A549 (cell line): ENCODE measurements around the gene RBP7. TPM values are rescaled to one million over a fixed set of nuclear protein-coding genes. Genes with fewer than 3 reads are reported as not detected.

Experiments used
- ATAC-seq, 2 experiments: fragments of 200-7000 bp in 1 of 2; fragments of >200 bp in 1 of 2; cut with Nextera tagmentation in 1 of 2; cut with Tn5 transposase in 1 of 2; 3 replicates each; pipeline versions ENCODE4 v1.8.0 to v1.9.1; 2018 to 2020; ENCODE audit warnings: mild to moderate bottlenecking in 1 of 2, moderate library complexity in 1 of 2
- CTCF ChIA-PET: fragments of 300-600 bp; sonication (Branson Sonifier 250); formaldehyde crosslinking; extraction: SDS; loops from one replicate; lab custom pipeline; 2021; ENCODE audit warnings: antibody characterized with exemption, inconsistent platforms; lab: Yijun Ruan, JAX
- POLR2A ChIA-PET: fragments of 350-600 bp; formaldehyde crosslinking; extraction: SDS; loops from one replicate; lab custom pipeline; 2021; ENCODE audit warnings: antibody characterized with exemption, inconsistent platforms; lab: Yijun Ruan, JAX
- DNase-seq, 2 experiments: peaks; one replicate each; pipeline versions ENCODE4 v3.0.0 to v3.0.0-alpha.2; 2011 to 2016; ENCODE audit warnings: low read depth in 1 of 2, low spot score in 1 of 2
- FAIRE-seq: peaks from 2 replicates; lab custom pipeline; 2011; peaks lifted over from hg19 to GRCh38; lab: Jason Lieb, UNC
- H3K27ac ChIP-seq, 2 experiments: fragments of >200 bp; sonication (Bioruptor Twin); formaldehyde crosslinking; 3 replicates each; pipeline ENCODE4 v1.5.1; 2016 to 2017
- H3K4me1 ChIP-seq: fragments of >200 bp; sonication (Bioruptor Twin); formaldehyde crosslinking; 3 replicates; pipeline ENCODE4 v1.6.1; 2016
- H3K4me2 ChIP-seq: fragments of >200 bp; sonication (Bioruptor Twin); formaldehyde crosslinking; 3 replicates; pipeline ENCODE4 v1.6.1; 2016
- H3K4me3 ChIP-seq: fragments of >200 bp; sonication (Bioruptor Twin); formaldehyde crosslinking; 3 replicates; pipeline ENCODE4 v1.5.1; 2016
- H3K9me3 ChIP-seq: fragments of >200 bp; sonication (Bioruptor Twin); formaldehyde crosslinking; 3 replicates; pipeline ENCODE4 v1.6.1; 2016
- ATOH8 ChIP-seq: fragments of 250-450 bp; sonication (Bioruptor Pico); IDR thresholded peaks from 2 replicates; pipeline ENCODE4 v1.5.0; 2020; ENCODE audit warnings: low read depth, mild to moderate bottlenecking, moderate library complexity
- BHLHE40 ChIP-seq: IDR thresholded peaks from 2 replicates; pipeline ENCODE4 v1.6.1; 2012; ENCODE audit warnings: low read depth, low read length, inconsistent platforms
- CBX2 ChIP-seq: fragments of 200-600 bp; sonication (generic); IDR thresholded peaks from 2 replicates; pipeline ENCODE4 v1.6.1; 2016; ENCODE audit warnings: low read depth, mild to moderate bottlenecking, borderline replicate concordance
- CBX8 ChIP-seq: fragments of 200-600 bp; sonication (generic); IDR thresholded peaks from 2 replicates; pipeline ENCODE4 v1.6.1; 2016
- CEBPB ChIP-seq, 2 experiments: fragments of >200 bp in 1 of 2; sonication (Bioruptor Twin) in 1 of 2; formaldehyde crosslinking in 1 of 2; IDR thresholded peaks; 2 replicates each; pipeline ENCODE4 v1.6.1; 2012 to 2016
- CHD2 ChIP-seq: fragments of 150-350 bp; IDR thresholded peaks from 2 replicates; pipeline ENCODE4 v1.6.1; 2014; ENCODE audit warnings: low read length; ENCODE audit not compliant: partially characterized antibody
- EHMT2 ChIP-seq: fragments of 200-600 bp; sonication (generic); IDR thresholded peaks from 2 replicates; pipeline ENCODE4 v1.6.1; 2016; ENCODE audit warnings: antibody characterized with exemption, low read depth, mild to moderate bottlenecking, moderate library complexity
- EP300 ChIP-seq, 2 experiments: fragments of >200 bp; sonication (Bioruptor Twin); formaldehyde crosslinking; IDR thresholded peaks; 2 replicates in 1 of 2; 3 replicates in 1 of 2; pipeline ENCODE4 v1.6.1; 2016 to 2017
- ESRRA ChIP-seq: fragments of 150-350 bp; IDR thresholded peaks from 2 replicates; pipeline ENCODE4 v1.6.1; 2014; ENCODE audit warnings: mild to moderate bottlenecking, low read length, borderline replicate concordance
- FOSB ChIP-seq: fragments of 250-450 bp; sonication (Bioruptor Pico); IDR thresholded peaks from 2 replicates; pipeline ENCODE4 v1.5.0; 2020; ENCODE audit warnings: mild to moderate bottlenecking, moderate library complexity
- FOSL2 ChIP-seq, 2 experiments: fragments of 450-650 bp in 1 of 2; fragments of >200 bp in 1 of 2; sonication (Bioruptor Twin) in 1 of 2; formaldehyde crosslinking; IDR thresholded peaks; 2 replicates each; pipeline versions ENCODE4 v1.5.0 to v1.6.1; 2016 to 2020; ENCODE audit warnings: mild to moderate bottlenecking in 1 of 2, moderate library complexity in 1 of 2
- FOXS1 ChIP-seq: fragments of 250-450 bp; sonication (Bioruptor Pico); IDR thresholded peaks from 2 replicates; pipeline ENCODE4 v1.5.0; 2020; ENCODE audit warnings: mild to moderate bottlenecking, moderate library complexity
- HOXB13 ChIP-seq: fragments of 250-450 bp; sonication (Bioruptor Pico); IDR thresholded peaks from 2 replicates; pipeline ENCODE4 v1.5.0; 2020; ENCODE audit warnings: low read depth, mild to moderate bottlenecking, moderate library complexity
- JUN ChIP-seq, 2 experiments: fragments of >200 bp; sonication (Bioruptor Twin); formaldehyde crosslinking; IDR thresholded peaks; 2 replicates in 1 of 2; 3 replicates in 1 of 2; pipeline ENCODE4 v1.6.1; 2016 to 2017
- KDM1A ChIP-seq: fragments of 200-600 bp; sonication (generic); IDR thresholded peaks from 2 replicates; pipeline ENCODE4 v1.6.1; 2016; ENCODE audit warnings: low read depth, mild to moderate bottlenecking
- MAFK ChIP-seq: fragments of 450-650 bp; IDR thresholded peaks from 2 replicates; pipeline ENCODE4 v1.6.1; 2014; ENCODE audit not compliant: partially characterized antibody
- NFE2L2 ChIP-seq: fragments of 150-350 bp; conservative IDR thresholded peaks from 2 replicates; pipeline ENCODE4 v1.6.1; 2014; ENCODE audit warnings: low read length
- PHF8 ChIP-seq: fragments of 200-600 bp; sonication (generic); IDR thresholded peaks from 2 replicates; pipeline ENCODE4 v1.6.1; 2016; ENCODE audit warnings: low read depth, mild to moderate bottlenecking, antibody characterized with exemption, moderate library complexity, borderline replicate concordance
- POLR2A ChIP-seq: IDR thresholded peaks from 2 replicates; pipeline ENCODE4 v1.6.1; 2012; ENCODE audit warnings: mild to moderate bottlenecking, low read length
- POLR2AphosphoS2 ChIP-seq: conservative IDR thresholded peaks from 2 replicates; pipeline ENCODE4 v1.6.1; 2012; ENCODE audit warnings: low read length, improper control_type of control experiment, inconsistent platforms
- RCOR1 ChIP-seq: fragments of 150-350 bp; IDR thresholded peaks from 2 replicates; pipeline ENCODE4 v1.6.1; 2014; ENCODE audit warnings: antibody characterized with exemption, low read length, low read depth
- REST ChIP-seq: fragments of 200-600 bp; sonication (generic); IDR thresholded peaks from 2 replicates; pipeline ENCODE4 v1.6.1; 2016; ENCODE audit warnings: antibody characterized with exemption, mild to moderate bottlenecking, moderate library complexity
- RFX5 ChIP-seq: fragments of 450-650 bp; IDR thresholded peaks from 2 replicates; pipeline ENCODE4 v1.7.1; 2014; ENCODE audit warnings: antibody characterized with exemption, mild to moderate bottlenecking, moderate library complexity
- RNF2 ChIP-seq: fragments of 200-600 bp; sonication (generic); IDR thresholded peaks from 2 replicates; pipeline ENCODE4 v1.6.1; 2016; ENCODE audit warnings: low read depth, mild to moderate bottlenecking, antibody characterized with exemption, moderate library complexity, borderline replicate concordance
- SREBF2 ChIP-seq: fragments of 450-650 bp; IDR thresholded peaks from 2 replicates; pipeline ENCODE4 v1.6.1; 2014; ENCODE audit warnings: mild to moderate bottlenecking, moderate library complexity
- TFCP2L1 ChIP-seq: fragments of 250-450 bp; sonication (Bioruptor Pico); IDR thresholded peaks from 2 replicates; pipeline ENCODE4 v1.5.0; 2021; ENCODE audit warnings: mild to moderate bottlenecking
- TP53 ChIP-seq: fragments of 250-450 bp; sonication (Bioruptor Pico); IDR thresholded peaks from 2 replicates; pipeline ENCODE4 v1.5.0; 2021; ENCODE audit warnings: mild to moderate bottlenecking, moderate library complexity
- USF2 ChIP-seq: fragments of 450-650 bp; IDR thresholded peaks from 2 replicates; pipeline ENCODE4 v1.6.1; 2014; ENCODE audit warnings: antibody characterized with exemption
- ZC3H11A ChIP-seq: fragments of 450-650 bp; IDR thresholded peaks from 2 replicates; pipeline ENCODE4 v1.6.1; 2014; ENCODE audit warnings: antibody characterized with exemption, mild to moderate bottlenecking
- ZFP36 ChIP-seq: fragments of 450-650 bp; IDR thresholded peaks from 2 replicates; pipeline ENCODE4 v1.6.1; 2014; ENCODE audit warnings: borderline replicate concordance; ENCODE audit not compliant: partially characterized antibody
- ZSCAN20 ChIP-seq: fragments of 250-450 bp; sonication (Bioruptor Pico); IDR thresholded peaks from 2 replicates; pipeline ENCODE4 v1.8.0; 2022; ENCODE audit warnings: mild to moderate bottlenecking, moderate library complexity
- WGBS: methylation state at CpG from one replicate; pipeline ENCODE4 v1.1.6; 2017; ENCODE audit errors: missing lambda C conversion rate; 5-methylcytosine and 5-hydroxymethylcytosine counted together
- polyA plus RNA-seq, 4 experiments: library from polyadenylated mRNA; depleted of rRNA in 3 of 4; stranded (reverse); fragments of >200 nt; fragmentation: RNase III in 1 of 4; extraction: RNeasy Plus Mini Kit Qiagen cat#74134 plus additional on column Dnase treatment in 1 of 4; gene quantifications; 2 replicates in 3 of 4; 3 replicates in 1 of 4; pipeline ENCODE4 v1.2.3, GENCODE V29; 2011 to 2017

RBP7 gene
- polyA plus RNA-seq, 2 of the 4 experiments (the other 2 are of a cell fraction): 3.2 to 3.5 TPM

- DNase-seq (no peak), FAIRE-seq (no peak), ATAC-seq (no peak)
- H3K27ac ChIP-seq: no peak overlapping the region
- no peaks in the 10 kb centered on the region for H3K9me3 ChIP-seq
- no peak overlapping the region for H3K4me2 ChIP-seq
- POLR2A ChIA-PET: no interaction called here
- TF ChIP-seq ATOH8 (CRISPR knock-in tag) (no peak), ZSCAN20 (CRISPR knock-in tag) (no peak), ZC3H11A (no peak), TP53 (CRISPR knock-in tag) (no peak), POLR2AphosphoS2 (no peak)
- 94% methylated on average over 2 of the region's 2 CpGs for WGBS
- no peak overlapping the region for H3K4me3 ChIP-seq
- CTCF ChIA-PET: no interaction called here
- peaks cover 24% of the 10 kb centered on the region for H3K4me1 ChIP-seq
These were observed 57.4 kb downstream of the RBP7 start for GRCh38 chr1:10054465-10054864.

GRCh38 chr1:10056599-10056987 lies 59.6 kb downstream of the RBP7 start:
- peak overlapping the region in 1 of 2 experiments; percentile 74; a peak in 3 of 6 replicates for H3K27ac ChIP-seq
- FAIRE-seq: no peak
- peaks cover 24% of the 10 kb centered on the region for H3K4me1 ChIP-seq
- no peak for ATAC-seq
- no peaks in the 10 kb centered on the region for H3K9me3 ChIP-seq
- DNase-seq: no peak
- CTCF ChIA-PET: no interaction called here
- TF ChIP-seq FOXS1 (CRISPR knock-in tag): no peak
- TF ChIP-seq FOSB (CRISPR knock-in tag): no peak
- TF ChIP-seq CHD2: no peak
- TF ChIP-seq BHLHE40: no peak
- TF ChIP-seq RNF2: no peak
- no peak for TF ChIP-seq SREBF2
- TF ChIP-seq FOSL2 (IDR thresholded peaks at IDR 0.05): no peak
- TF ChIP-seq FOSL2 (CRISPR knock-in tag; IDR thresholded peaks at IDR 0.05): no peak
- no peak for TF ChIP-seq CEBPB (IDR thresholded peaks at IDR 0.05)
- no peak for TF ChIP-seq TP53 (CRISPR knock-in tag)
- no peak for TF ChIP-seq EP300 (IDR thresholded peaks at IDR 0.05)
- no peak for TF ChIP-seq REST
- TF ChIP-seq MAFK: no peak
- TF ChIP-seq JUN (IDR thresholded peaks at IDR 0.05): no peak
- no peak for TF ChIP-seq POLR2A
- TF ChIP-seq ZFP36: no peak
- no peak for TF ChIP-seq ZC3H11A
- H3K4me2 ChIP-seq: peak overlapping the region; percentile 62
- H3K4me3 ChIP-seq: no peak overlapping the region
- 84% methylated on average over 4 of the region's 4 CpGs for WGBS
- POLR2A ChIA-PET: no interaction called here

- no peak overlapping the region for H3K4me3 ChIP-seq
- ChIA-PET POLR2A (no interaction called here), CTCF (no interaction called here)
- ATAC-seq (no peak), DNase-seq (no peak), FAIRE-seq (no peak)
- H3K9me3 ChIP-seq: no peaks in the 10 kb centered on the region
- TF ChIP-seq CBX8: no peak
- TF ChIP-seq POLR2AphosphoS2: no peak
- TF ChIP-seq ZC3H11A: no peak
- TF ChIP-seq NFE2L2: no peak
- TF ChIP-seq TFCP2L1 (CRISPR knock-in tag): no peak
- TF ChIP-seq KDM1A: no peak
- TF ChIP-seq PHF8: no peak
- no peak for TF ChIP-seq ESRRA
- no peak for TF ChIP-seq RFX5
- TF ChIP-seq EHMT2: no peak
- no peak for TF ChIP-seq RCOR1
- TF ChIP-seq HOXB13 (CRISPR knock-in tag): no peak
- no peak for TF ChIP-seq USF2
- TF ChIP-seq CBX2: no peak
- TF ChIP-seq EP300 (IDR thresholded peaks at IDR 0.05): no peak
- 81% methylated on average over 4 of the region's 4 CpGs for WGBS
- peak overlapping the region; percentile 62; the same call in 1 of the 3 replicates for H3K4me2 ChIP-seq
- peaks cover 24% of the 10 kb centered on the region for H3K4me1 ChIP-seq
- H3K27ac ChIP-seq: peak overlapping the region in 1 of 2 experiments; percentile 31; a peak in 1 of 6 replicates
These were observed 60.3 kb downstream of the RBP7 start for GRCh38 chr1:10057343-10057742.
